ENCODE data around the gene PIMREG.

GRCh38 chr17:6461792-6462524 lies 17.7 kb downstream of the PIMREG start:
- TF ChIP-seq CTCF (IDR thresholded peaks at IDR 0.05; ENCODE audit: low read depth, low read length, poor library complexity, severe bottlenecking) (no peak), EZH2phosphoT487 (IDR thresholded peaks at IDR 0.05; ENCODE audit: borderline replicate concordance, low read length) (no peak)
